Natural killer cell (primary cell): ENCODE measurements around the gene LPCAT2. TPM values are rescaled to one million over a fixed set of nuclear protein-coding genes. Genes with fewer than 3 reads are reported as not detected.

Source experiments
- ATAC-seq, 3 donors: fragments of 150-1000 bp in 2 of 3; fragments of 200-7000 bp in 1 of 3; cut with Tn5 transposase; 1 replicate in 1 of 3; 2 replicates in 2 of 3; pipeline ENCODE4 v1.10.0; 2021; ENCODE audit warnings: mild to moderate bottlenecking in 2 of 3, moderate library complexity in 2 of 3
- DNase-seq, 2 donors: peaks; one replicate each; pipeline versions ENCODE4 v3.0.0 to v3.0.0-alpha.2; 2013 to 2021; ENCODE audit warnings: mixed read lengths in 1 of 2
- H3K27ac ChIP-seq: one replicate; pipeline ENCODE4 v1.5.1; 2013; ENCODE audit warnings: mild to moderate bottlenecking, low read length
- H3K27me3 ChIP-seq: one replicate; pipeline ENCODE4 v1.6.1; 2013; ENCODE audit warnings: low read length; ENCODE audit not compliant: control insufficient read depth, insufficient read depth
- H3K36me3 ChIP-seq: one replicate; pipeline ENCODE4 v1.6.1; 2013; ENCODE audit warnings: low read length; ENCODE audit not compliant: control insufficient read depth, insufficient read depth
- H3K4me1 ChIP-seq: one replicate; pipeline ENCODE4 v1.6.1; 2013; ENCODE audit warnings: low read length; ENCODE audit not compliant: control insufficient read depth, insufficient read depth
- H3K4me3 ChIP-seq: one replicate; pipeline ENCODE4 v1.5.1; 2013; ENCODE audit warnings: low read length
- H3K9me3 ChIP-seq: one replicate; pipeline ENCODE4 v1.6.1; 2013; ENCODE audit warnings: low read length; ENCODE audit not compliant: control insufficient read depth, insufficient read depth
- H3K27ac Mint-ChIP-seq, 2 donors: one replicate each; pipeline ENCODE4 v1.8.0; 2022; ENCODE audit warnings: mild to moderate bottlenecking in 2 of 2, mixed read lengths in 2 of 2, moderate library complexity in 1 of 2
- H3K27me3 Mint-ChIP-seq, 2 donors: one replicate each; pipeline ENCODE4 v1.8.0; 2022; ENCODE audit warnings: low read depth in 2 of 2, mixed read lengths in 2 of 2
- H3K36me3 Mint-ChIP-seq: one replicate; pipeline ENCODE4 v1.8.0; 2022; ENCODE audit warnings: mixed read lengths
- H3K4me1 Mint-ChIP-seq, 2 donors: one replicate each; pipeline ENCODE4 v1.8.0; 2022; ENCODE audit warnings: mixed read lengths in 2 of 2
- H3K4me3 Mint-ChIP-seq: one replicate; pipeline ENCODE4 v1.8.0; 2022; ENCODE audit warnings: mild to moderate bottlenecking, moderate library complexity, mixed read lengths
- H3K9me3 Mint-ChIP-seq, 2 donors: one replicate each; pipeline ENCODE4 v1.8.0; 2022; ENCODE audit warnings: mixed read lengths in 2 of 2
- WGBS: methylation state at CpG from one replicate; pipeline ENCODE4 v1.1.7; 2013; ENCODE audit warnings: missing lambda C conversion rate; ENCODE audit not compliant: insufficient coverage; 5-methylcytosine and 5-hydroxymethylcytosine counted together
- intact Hi-C: fragments of 100-400 bp; cut with micrococcal nuclease; formaldehyde crosslinking; loops from one replicate; pipeline ENCODE4 v1.14.2; 2022
- total RNA-seq, 4 donors: library from RNA; stranded (reverse); fragments of 120-200 nt in 1 of 4; gene quantifications; one replicate each; pipeline versions ENCODE4 v1.2.3 to v1.2.4, GENCODE V29; 2013 to 2022
- TF ChIP-seq, protein P1 (sequence below): fragments of 200-600 bp; IDR thresholded peaks from one replicate; pipeline ENCODE4 v1.8.0; 2022; ENCODE audit warnings: antibody characterized with exemption

Gene LPCAT2
- total RNA-seq, 3 donors from 2014 or later (not counting 1 experiment from before 2014, with no cell fraction given), result 1.6 to 23.5 (median 3.1) TPM

GRCh38 chr16:55563797-55564196, 54.9 kb downstream of the LPCAT2 start:
- ATAC-seq (no peak), DNase-seq (no peak)
- no peaks in the 10 kb centered on the region for H3K4me1 ChIP-seq
- Mint-ChIP-seq H3K27me3 (peaks cover 0 to 8% of the 10 kb centered on the region in 2 donors), H3K4me1 (no peaks in the 10 kb centered on the region), H3K9me3 (peaks cover 0 to 2% of the 10 kb centered on the region in 2 donors), H3K36me3 (no peaks in the 10 kb centered on the region), H3K27ac (no peak overlapping the region), H3K4me3 (no peak overlapping the region)
- no peaks in the 10 kb centered on the region for H3K9me3 ChIP-seq
- intact Hi-C loops, result no loop called here
- TF ChIP-seq, protein P1, sequence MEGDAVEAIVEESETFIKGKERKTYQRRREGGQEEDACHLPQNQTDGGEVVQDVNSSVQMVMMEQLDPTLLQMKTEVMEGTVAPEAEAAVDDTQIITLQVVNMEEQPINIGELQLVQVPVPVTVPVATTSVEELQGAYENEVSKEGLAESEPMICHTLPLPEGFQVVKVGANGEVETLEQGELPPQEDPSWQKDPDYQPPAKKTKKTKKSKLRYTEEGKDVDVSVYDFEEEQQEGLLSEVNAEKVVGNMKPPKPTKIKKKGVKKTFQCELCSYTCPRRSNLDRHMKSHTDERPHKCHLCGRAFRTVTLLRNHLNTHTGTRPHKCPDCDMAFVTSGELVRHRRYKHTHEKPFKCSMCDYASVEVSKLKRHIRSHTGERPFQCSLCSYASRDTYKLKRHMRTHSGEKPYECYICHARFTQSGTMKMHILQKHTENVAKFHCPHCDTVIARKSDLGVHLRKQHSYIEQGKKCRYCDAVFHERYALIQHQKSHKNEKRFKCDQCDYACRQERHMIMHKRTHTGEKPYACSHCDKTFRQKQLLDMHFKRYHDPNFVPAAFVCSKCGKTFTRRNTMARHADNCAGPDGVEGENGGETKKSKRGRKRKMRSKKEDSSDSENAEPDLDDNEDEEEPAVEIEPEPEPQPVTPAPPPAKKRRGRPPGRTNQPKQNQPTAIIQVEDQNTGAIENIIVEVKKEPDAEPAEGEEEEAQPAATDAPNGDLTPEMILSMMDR, result no peak
- no peak overlapping the region for H3K27ac ChIP-seq
- no peak overlapping the region for H3K4me3 ChIP-seq
- WGBS, result no CpG with 5 or more reads among the region's 2 CpGs
- no peaks in the 10 kb centered on the region for H3K36me3 ChIP-seq
- no peaks in the 10 kb centered on the region for H3K27me3 ChIP-seq

GRCh38 chr16:55565086-55565485, 56.2 kb downstream of the LPCAT2 start:
- Histone ChIP-seq H3K27me3 (no peaks in the 10 kb centered on the region), H3K4me1 (no peaks in the 10 kb centered on the region), H3K27ac (no peak overlapping the region), H3K4me3 (no peak overlapping the region), H3K9me3 (no peaks in the 10 kb centered on the region), H3K36me3 (no peaks in the 10 kb centered on the region)
- H3K4me1 Mint-ChIP-seq, result no peaks in the 10 kb centered on the region
- H3K9me3 Mint-ChIP-seq, result peaks cover 0 to 2% of the 10 kb centered on the region in 2 donors
- ATAC-seq, result no peak
- peaks cover 0 to 8% of the 10 kb centered on the region in 2 donors for H3K27me3 Mint-ChIP-seq
- H3K27ac Mint-ChIP-seq, result no peak overlapping the region
- TF ChIP-seq, protein P1, result no peak
- no peaks in the 10 kb centered on the region for H3K36me3 Mint-ChIP-seq
- no peak overlapping the region for H3K4me3 Mint-ChIP-seq
- intact Hi-C loops, result no loop called here
- no CpG with 5 or more reads among the region's 1 CpG for WGBS
- no peak for DNase-seq

DNA sequence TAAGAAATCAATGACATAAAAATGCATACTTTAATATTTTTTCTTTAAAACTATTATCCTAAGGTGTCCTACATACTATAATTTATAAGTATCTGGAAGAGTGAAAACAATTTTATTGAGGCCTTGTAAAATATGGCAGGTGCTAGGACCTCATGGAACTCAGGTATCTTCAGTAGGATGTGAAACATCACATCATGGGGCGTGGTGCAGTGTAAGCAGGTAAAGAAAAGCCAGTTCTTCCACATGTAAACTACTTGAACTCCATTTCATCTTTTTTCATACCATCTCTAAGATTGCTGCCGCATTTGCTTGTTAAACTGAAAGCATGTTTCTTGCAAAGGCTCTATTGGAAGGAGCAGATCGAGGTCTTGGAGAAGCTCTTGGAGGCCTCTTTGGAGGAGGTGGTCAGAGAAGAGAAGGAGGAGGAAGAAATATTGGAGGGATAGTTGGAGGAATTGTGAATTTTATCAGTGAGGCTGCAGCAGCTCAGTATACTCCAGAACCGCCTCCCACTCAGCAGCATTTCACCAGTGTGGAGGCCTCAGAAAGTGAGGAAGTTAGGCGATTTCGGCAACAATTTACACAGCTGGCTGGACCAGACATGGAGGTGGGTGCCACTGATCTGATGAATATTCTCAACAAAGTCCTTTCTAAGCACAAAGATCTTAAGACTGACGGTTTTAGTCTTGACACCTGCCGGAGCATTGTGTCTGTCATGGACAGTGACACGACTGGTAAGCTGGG, 57.7 kb downstream of the LPCAT2 start, which contains the start of gene CAPNS2:
Gene CAPNS2, plus strand, starts transcription at position 253 of the 744 bp plus-strand sequence. Its CDS starts 73 bp downstream, at position 326.
- peaks cover 0 to 2% of the 10 kb centered on the region in 2 donors for H3K9me3 Mint-ChIP-seq
- H3K27ac ChIP-seq, result no peak within 1 kb of the TSS
- H3K4me1 Mint-ChIP-seq, result no peaks in the 10 kb centered on the region
- H3K36me3 Mint-ChIP-seq, result no peaks in the 10 kb centered on the region
- H3K9me3 ChIP-seq, result no peaks in the 10 kb centered on the region
- no peaks in the 10 kb centered on the region for H3K4me1 ChIP-seq
- WGBS, result 92% methylated on average over 9 of the region's 9 CpGs
- no peak within 1 kb of the TSS for H3K4me3 ChIP-seq
- H3K27me3 Mint-ChIP-seq, result peaks cover 0 to 8% of the 10 kb centered on the region in 2 donors
- no peak within 1 kb of the TSS for H3K27ac Mint-ChIP-seq
- no peak within 1 kb of the TSS for H3K4me3 Mint-ChIP-seq
- TF ChIP-seq, protein P1, result no peak
- H3K27me3 ChIP-seq, result no peaks in the 10 kb centered on the region
- no peak for DNase-seq
- no peak for ATAC-seq
- intact Hi-C loops, result no loop called here
- H3K36me3 ChIP-seq, result no peaks in the 10 kb centered on the region

- Histone ChIP-seq H3K27ac (no peak overlapping the region), H3K36me3 (no peaks in the 10 kb centered on the region), H3K9me3 (no peaks in the 10 kb centered on the region), H3K4me3 (no peak overlapping the region), H3K27me3 (no peaks in the 10 kb centered on the region), H3K4me1 (no peaks in the 10 kb centered on the region)
- WGBS, result 55% methylated on average over 3 of the region's 3 CpGs
- H3K9me3 Mint-ChIP-seq, result no peaks in the 10 kb centered on the region
- H3K36me3 Mint-ChIP-seq, result no peaks in the 10 kb centered on the region
- TF ChIP-seq, protein P1, result no peak
- DNase-seq, result no peak
- no peak overlapping the region for H3K4me3 Mint-ChIP-seq
- peaks cover 0 to 8% of the 10 kb centered on the region in 2 donors for H3K27me3 Mint-ChIP-seq
- H3K4me1 Mint-ChIP-seq, result no peaks in the 10 kb centered on the region
- ATAC-seq, result no peak
- intact Hi-C loops, result no loop called here
- no peak overlapping the region for H3K27ac Mint-ChIP-seq
Observed at GRCh38 chr16:55567382-55567781, 58.5 kb downstream of the LPCAT2 start.
